DMS114 treated with DMSO at 0.1 percent for 48 hours (cell line): Measurements from ENCODE around the gene DGKG.

Experiments used
- DNase-seq: peaks from one replicate; lab custom pipeline; 2025; ENCODE audit not compliant: unreplicated experiment; lab: John Stamatoyannopoulos, UW

Gene DGKG

DNA sequence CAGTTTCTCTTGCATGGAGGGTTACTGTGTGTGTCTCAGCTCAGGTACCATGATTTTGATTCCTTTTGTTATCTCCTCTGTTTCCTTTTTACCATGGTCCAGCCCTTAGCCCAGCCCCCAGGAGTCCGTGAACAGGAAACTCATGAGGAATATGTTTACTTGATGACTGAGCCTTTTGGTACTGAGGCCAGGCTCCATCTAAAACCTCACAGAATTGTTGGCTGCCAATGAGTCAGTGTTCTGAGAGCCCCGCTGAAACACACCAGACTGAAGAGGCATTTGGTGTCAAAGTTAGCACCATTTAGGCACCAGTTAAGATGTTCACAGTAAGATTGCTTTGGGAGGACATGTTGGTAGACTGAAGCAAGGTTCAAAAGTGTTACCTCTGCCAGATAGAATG, 80.9 kb downstream of the DGKG start:
- no peak for DNase-seq

DNA sequence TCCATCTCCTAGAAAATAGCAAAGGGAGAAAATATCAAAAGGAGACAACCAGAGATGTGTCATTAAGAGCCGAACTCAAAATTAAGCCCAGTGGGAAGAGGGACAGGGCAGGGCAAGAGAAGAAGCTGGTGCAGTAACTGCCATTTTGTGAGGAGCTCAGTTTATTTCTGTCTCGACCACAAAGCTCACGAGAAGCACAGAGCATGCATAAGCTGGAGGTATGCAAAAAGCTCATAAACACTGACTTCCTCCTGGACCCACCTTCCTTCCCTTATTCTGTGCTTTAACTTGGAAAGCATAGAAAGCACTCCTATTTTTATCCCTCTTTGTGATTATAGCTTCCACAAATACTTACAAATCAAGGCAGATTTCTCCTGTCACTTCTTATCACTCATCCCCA, 81.3 kb downstream of the DGKG start:
- no peak for DNase-seq

DNA sequence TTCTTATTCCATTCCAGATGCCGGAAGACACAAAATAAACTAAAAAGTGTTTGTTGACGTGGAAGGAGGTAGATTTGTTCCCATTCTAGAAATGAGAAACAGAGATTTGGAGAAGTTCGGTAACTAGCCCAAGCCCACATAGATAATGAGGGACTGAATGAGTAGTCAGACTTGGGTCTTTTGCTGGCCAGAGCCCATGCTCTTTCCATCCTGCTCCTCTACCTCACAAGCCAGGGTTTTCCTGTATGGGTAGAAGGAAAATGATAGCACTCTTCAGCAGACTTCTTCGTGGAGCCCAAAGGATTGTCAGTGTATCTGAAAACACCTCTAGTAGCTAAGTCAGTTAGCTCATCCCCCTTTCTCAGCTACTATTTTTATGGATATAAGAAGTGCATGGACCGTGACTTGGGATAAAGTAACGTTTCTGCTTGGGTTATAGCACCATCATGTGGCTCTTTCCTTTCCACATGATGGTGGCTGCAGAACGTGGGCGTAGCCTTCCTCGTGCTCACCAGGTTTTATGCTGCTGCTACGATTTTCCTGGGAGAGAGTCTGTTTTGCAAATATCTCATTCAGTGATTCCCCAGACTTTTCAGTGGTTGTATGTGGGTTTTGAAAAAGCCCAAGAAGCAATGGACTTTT, 84.6 kb downstream of the DGKG start:
- no peak for DNase-seq

DNA sequence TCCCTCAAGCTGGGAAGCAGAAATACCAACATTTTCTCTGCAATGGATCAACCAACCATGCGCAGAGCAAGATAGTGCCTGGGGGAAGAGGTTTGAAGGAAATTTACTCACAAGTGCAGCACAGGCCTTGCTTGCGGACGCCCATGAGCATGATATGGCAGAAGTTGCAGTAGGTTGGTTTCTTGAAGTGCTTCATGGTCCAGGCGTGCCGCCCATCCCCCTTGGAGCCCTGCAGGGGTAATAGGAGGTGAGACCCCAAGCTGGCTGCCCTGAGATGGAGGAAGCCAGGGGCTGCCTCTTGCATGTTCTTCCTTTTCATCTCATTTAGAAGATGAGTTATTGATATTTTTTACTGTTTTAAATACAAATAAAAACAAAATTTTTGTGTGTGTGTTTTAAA, 86.6 kb downstream of the DGKG start:
- no peak for DNase-seq

DNA sequence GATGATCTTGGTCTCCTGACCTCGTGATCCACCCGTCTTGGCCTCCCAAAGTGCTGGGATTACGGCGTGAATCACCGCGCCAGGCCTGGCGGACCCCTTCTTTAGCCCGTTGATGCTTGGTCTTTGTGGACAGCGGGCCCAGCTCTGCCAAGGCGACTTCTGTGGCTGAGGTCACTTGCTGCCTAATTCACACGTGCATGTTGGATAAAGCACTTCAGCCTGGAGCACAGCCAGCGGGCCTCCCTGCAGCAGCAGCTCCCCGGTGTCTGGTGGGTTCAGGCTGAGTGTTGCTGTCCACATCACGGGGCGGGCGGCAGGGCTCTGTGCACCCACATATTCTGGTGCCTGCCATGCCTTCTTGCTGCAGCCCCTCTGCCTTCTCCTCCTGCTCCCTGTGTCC, 88.4 kb downstream of the DGKG start:
- DNase-seq = no peak

DNA sequence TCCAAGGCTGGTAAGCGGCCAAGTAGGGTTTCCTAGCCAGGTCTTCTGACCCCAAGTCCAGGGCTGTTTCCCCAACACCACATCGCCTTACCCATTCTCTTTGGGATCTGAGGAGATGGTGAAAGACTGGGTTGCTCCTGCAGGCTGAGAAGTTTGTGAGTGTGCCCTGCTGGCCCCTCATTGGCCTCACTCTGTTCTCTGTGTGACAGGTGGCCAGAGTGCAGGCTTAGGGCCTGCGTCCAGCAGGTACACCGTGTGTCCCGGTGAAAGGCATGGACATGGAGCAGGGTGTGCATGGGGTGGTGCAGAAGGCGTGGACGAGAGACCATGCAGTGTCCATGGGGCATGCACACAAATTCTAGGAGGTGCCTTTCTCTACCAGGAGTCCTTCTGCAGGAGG, 91.3 kb downstream of the DGKG start:
- no peak for DNase-seq

DNA sequence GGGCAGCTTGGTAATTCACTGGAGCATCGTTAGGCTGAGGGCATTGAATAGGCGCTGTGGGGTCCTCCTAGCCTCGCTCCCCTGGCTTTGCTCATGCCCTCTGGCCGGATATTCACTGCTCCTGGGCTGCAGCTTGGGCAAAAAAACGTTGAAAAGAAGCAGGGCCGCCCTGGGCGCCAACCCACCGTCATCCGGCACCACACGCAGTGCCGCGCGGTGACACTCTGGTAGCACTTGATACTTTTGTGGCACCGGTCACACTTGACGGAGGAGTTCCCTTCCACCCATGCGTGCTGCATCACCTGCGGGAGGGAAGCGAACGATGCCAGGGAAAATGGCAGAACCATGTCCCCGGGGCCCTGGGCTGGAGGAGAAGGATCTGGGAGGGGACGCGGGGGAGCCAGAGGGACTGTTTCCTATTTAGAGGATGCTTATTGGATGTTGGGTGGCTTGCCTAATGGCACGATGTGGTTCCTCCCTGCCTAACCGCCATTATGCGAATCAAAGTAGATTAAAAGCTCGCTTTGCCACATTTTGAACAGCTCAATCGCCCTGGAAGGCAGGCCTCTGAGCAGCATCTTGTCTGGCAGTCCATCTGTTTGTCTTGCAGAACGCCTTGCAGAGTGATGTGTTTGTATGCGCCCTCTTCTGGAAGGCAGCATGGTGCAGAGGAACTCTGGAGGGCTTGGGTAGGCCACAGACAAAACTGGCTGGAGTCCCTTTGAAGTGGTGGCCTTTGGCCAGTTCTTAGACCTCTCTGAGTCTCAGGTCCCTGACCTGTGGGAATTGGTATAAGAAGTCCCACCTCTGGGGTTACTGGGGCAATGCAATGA, 93.2 kb downstream of the DGKG start:
- DNase-seq = no peak

DNA sequence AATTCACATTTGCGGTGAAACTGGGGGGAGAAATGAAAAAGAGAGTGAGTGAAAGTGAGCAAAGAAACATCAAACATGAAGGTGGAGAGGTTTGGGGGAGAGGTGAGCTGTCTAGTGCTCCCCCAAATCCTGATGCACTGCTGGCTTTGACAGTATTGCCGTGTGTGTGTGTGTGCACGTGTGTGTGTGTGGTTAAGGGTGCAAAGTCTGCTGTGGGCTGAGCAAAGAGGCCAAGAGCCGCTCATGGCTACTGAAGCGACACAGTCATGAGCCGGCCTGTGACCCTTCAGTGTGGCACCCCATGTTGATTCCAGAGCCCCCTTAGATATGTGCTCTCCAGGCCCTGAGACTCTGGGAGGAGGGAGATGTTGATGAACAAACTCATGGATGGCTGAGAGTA, 94.3 kb downstream of the DGKG start:
- DNase-seq = no peak

DNA sequence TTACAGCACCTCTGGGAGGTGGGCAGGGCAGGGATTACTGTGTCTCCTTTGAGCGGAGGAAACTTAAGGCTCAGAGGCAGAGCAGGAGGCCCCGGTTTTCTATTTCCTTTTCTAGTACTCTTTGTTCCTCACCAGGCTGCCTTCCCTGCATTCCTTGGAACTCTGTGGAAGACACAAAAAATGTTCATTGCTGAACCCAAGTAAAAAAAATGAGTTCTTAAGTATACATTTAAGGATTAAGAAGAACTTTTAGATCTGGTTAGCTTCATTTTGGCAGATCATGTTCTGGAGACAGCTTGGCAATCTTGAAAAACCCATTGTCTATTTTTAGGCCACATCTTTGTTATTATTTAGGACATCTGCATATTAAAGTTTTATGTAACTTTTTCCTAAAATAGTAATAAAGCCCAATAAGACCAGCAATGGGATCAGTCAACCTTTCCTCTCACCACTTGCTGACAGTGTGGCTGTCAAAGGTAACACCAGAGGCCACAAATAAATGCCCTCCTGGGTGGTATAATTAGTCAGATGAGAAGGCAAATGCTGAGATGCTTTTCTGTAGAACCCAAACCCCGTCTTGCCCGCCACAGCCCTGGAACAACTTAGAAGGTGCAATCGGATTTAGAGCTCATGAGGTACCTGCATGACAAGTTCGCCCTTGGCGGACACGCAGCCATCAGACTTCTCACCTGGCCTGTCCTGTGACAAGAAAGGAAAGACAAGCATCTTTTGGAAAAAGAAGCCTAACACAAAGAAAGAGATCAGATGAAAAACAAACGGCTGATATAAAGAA, 97.2 kb downstream of the DGKG start:
- DNase-seq = no peak

DNA sequence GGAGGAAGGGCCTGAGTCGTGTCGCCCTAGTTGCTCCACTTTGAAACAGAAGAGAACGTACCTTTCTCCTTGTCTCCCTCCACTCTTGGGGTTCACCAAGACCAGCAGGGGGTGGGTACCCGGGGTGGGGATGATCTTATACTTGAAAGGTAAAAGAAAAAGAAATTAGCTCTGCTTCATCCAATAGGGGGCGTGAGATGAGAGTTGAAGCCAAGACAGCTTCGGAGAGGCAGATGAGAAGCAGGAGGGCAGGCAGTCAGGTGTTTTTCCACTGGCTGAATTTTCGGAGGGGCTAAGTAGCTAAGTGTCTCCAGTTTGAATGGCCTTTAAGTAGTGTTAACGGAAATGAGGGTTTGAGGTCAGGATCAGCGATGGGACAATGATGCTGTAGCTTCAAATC, 100.4 kb downstream of the DGKG start:
- DNase-seq = no peak

DNA sequence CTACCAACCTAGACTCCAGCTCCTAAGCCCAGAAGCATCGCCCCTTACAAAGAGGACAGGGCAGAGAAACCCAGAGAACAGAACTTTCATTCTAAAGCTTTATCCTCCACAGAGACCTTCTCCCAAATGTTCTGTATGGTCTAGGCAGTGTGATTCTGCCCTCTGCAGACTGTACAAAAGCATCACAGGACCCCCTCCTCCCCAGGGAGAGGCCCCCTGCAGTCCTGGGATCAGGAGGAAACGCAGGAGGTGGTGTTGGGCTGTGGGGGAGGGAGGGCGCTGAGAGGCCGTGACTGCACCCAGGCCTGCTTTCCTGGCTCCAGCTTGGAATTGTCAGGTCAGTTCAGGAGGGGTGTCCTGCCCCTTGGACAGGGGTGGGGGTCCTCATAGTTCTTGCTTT, 101.3 kb downstream of the DGKG start:
- no peak for DNase-seq

DNA sequence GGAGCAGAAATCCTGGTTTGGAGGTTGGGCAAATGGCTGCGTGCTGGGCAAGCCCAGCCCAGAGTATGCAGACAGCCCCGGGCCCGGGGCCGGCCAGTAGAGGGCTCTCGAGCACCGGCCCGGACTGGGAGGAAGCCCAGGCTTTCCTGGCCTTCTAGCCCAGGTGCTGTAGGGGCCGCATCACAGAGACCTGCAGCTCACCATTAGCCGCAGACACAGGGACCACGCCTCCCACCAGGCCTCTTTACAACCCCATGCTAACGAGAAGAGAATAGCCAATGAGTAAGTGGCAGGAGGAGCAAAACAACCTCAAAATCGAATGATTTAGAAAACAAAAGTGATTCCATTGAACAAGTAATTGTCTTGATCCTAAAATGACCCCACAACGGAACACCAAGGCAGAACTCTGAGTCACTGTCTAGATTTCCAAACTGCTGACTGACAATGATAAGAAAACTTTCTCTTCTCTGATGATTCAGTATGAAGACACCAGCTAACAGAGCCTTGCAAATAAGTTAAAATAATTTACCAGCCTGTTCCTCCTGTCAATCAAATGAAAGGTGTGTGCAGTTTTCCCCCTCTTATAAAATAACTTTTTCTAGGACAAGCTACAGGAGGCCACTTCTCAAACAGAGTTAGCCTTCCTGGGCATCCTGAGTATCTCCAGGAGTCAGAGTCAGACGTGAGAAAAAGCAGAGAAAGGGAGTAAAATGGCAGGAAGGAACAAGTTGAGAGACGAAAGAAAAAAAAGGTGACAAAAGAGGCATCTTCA, 102.2 kb downstream of the DGKG start:
- DNase-seq = peak; percentile 24

DNA sequence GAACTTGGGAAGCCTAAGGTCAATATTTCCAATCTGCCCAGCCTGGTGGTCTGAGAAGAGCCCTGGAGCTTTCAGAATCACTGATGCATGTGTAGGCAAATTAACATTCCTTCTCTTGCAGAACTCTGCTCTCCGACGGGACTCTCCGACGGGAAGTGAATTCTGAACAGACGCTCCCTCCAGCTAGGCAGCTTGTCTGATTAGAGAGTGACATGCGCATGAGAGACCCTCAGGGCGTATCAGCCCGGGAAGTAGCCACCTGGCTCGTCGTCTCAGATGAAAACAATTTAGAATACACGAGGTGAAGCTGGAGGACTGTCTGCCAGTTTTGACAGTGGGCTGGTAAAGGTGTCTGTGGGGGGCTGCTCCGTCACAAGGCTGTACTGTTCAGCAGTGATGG, 103.1 kb downstream of the DGKG start:
- no peak for DNase-seq

DNA sequence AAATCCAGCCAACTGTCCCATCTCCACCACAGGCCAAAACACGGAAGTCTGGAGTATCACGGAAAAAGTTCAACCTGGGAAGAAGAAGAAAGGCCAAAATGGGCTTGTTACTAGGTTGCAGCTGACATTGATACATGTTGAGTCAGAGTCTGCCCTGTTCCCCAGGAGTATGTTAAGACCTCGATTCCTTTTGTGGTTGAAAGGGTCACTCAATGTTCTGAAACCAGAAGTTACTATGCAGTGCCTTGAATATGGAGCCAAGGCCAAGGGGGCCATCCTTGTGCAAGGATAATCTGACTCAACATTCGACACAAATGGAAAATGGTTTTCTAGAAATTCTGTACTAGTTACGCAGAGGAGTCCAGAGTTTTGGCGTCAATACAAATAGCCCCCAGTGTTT, 104.2 kb downstream of the DGKG start:
- DNase-seq = no peak

DNA sequence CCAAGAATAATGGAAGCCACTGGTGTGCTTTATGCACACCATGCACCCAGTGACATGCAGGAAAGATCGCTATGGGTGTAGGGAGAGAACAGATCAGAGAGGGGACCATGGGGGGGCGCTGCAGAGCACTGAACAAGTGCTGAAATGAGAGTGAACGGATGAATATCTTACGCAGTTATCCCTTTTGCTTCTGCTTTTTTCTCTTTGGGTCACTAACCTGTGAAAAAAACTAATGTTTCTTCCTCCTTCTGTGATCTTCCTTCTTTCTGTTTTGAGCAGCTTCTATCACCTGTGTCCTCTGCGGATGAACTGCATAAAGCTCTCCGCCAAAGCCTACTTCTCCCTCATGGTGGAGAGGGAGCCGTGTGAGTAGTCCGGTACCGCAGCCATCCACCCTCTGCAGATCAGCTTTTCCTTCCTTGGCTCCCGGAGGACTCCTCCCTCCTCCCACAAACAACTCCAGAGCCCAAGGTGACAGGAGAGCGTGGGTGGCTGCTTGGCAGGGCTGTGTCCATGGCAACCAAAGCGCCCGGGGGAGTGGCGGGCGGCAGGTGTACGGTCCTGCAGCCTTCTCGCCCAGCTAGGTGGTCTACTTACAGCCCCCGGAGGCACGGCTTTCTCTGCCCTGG, 106.2 kb downstream of the DGKG start:
- no peak for DNase-seq

DNA sequence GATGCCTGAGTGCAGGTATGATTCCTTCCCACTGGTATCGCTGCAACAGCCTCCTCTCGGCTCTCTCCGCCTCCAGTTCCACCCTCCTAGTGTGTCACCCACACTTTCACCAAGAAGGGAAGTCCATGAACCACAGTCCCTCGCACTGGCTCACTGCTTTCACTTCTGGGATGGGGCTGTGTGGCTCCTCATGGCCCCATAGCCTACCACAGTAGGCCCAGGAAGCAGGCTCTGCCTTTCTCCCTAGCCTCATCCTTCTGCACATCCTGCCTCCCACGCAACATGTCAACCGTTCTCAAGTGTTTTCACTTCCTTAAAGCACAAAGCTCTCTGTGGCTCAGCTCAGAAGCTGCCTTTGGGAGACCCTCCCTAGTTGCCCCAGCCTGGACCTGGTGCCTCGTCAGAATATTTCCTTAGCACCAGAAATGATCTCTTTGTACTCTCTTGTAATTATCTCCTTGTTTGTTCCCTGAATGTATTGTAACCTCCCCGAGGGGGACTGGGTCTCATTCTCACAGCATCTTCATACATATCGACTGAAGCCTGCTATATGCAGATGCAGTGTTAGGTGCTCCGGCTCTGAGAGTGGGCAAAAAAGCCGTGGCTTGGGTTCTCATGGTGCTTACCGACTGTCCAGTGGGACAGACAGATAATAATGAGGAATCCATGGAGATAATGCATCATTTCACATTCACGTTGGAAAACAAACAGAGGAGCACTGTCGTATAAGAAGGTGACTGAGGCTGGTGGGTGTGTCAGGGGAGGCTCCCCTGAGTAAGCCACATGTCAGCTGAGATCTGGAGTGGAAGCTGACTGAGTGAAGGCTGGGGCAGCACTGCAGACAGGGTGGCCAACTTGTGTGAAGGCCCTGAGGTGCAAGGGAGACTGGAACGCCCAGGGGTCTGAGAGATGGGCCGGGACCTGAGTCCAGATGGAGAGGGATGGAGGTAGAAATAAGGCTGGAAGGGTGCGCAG, 107.1 kb downstream of the DGKG start:
- no peak for DNase-seq

DNA sequence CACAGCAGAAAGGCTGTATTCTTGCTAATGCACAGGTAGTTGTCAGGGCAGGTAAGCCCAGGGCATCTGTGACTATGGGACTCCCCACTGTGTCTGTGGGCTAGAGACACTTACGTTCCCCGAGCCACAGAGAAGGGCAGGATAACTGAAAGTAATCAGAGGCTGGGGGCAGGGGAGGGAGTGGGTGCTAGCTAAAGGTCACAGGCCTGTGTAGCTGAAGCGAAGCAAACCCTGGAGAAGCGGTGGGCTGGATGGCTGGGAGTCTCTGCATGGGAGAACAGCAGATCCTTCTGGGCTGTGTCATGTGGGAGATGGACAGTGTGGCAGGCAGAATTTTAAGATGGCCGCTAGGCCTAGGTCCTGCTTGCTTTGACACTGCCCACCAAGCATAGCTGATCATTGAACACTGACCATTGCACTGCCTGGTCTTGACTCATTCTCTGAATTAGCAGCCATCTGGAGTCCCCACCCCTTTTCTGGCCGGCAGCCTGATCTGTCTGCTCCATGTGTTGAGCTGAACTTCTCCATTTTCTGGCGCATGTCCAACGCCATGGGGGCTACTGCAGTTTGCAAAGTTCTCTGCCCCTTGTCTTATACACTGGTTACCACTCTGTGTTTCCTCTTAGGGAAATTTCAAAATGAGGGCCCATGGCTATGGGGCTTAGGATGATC, 110.0 kb downstream of the DGKG start:
- DNase-seq = no peak

DNA sequence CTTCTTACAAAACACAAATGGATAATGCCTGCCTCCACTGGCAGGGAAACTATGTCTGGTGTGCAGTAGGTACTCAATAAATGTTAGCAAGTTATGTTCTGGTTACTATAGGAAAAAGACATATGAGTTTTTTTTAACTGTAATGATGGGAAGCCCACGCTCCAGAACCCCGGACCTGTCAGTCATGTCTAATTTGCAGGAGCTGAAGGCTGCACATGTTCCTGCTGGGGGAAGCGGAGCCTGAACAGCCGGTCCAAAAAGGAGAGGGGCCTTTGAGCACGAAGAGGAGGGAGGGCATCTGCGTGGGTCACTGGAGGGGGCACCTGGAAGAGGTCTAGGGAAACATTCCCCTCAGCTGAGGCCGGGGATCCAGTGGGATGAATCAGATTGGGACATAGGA, 113.2 kb downstream of the DGKG start:
- no peak for DNase-seq
